HEK293T (cell line): ENCODE measurements around the gene DPY19L3.
"Not testable (repeated sequence)": the region's sequence is repeated elsewhere in the genome, so short reads cannot be mapped to it uniquely, and the experiment has no call there.

Source experiments
- CTCF ChIA-PET: fragments of 350-600 bp; formaldehyde crosslinking; extraction: SDS; loops from one replicate; lab custom pipeline; 2021; ENCODE audit warnings: antibody characterized with exemption, inconsistent platforms; lab: Yijun Ruan, JAX
- POLR2A ChIA-PET: fragments of 350-600 bp; formaldehyde crosslinking; extraction: SDS; loops from one replicate; lab custom pipeline; 2020; ENCODE audit warnings: antibody characterized with exemption, inconsistent platforms; lab: Yijun Ruan, JAX
- DNase-seq: peaks from one replicate; pipeline ENCODE4 v3.0.0; 2012; ENCODE audit warnings: mixed read lengths; ENCODE audit errors: extremely low spot score
- ARNT ChIP-seq: fragments of 450-650 bp; IDR thresholded peaks from 2 replicates; pipeline ENCODE4 v1.6.1; 2017; ENCODE audit warnings: mild to moderate bottlenecking
- BHLHE40 ChIP-seq: fragments of 450-650 bp; IDR thresholded peaks from 2 replicates; pipeline ENCODE4 v1.6.1; 2016; ENCODE audit warnings: mild to moderate bottlenecking, moderate library complexity, borderline replicate concordance
- CTBP1 ChIP-seq: fragments of 450-650 bp; IDR thresholded peaks from 2 replicates; pipeline ENCODE4 v1.6.1; 2016; ENCODE audit warnings: borderline replicate concordance
- ELF4 ChIP-seq: fragments of 450-650 bp; IDR thresholded peaks from 2 replicates; pipeline ENCODE4 v1.6.1; 2017; ENCODE audit warnings: antibody characterized with exemption
- FOXA1 ChIP-seq: fragments of 450-650 bp; IDR thresholded peaks from 2 replicates; pipeline ENCODE4 v1.6.1; 2016; ENCODE audit warnings: mild to moderate bottlenecking
- FOXK2 ChIP-seq: fragments of 450-650 bp; IDR thresholded peaks from 2 replicates; pipeline ENCODE4 v1.6.1; 2016; ENCODE audit warnings: mild to moderate bottlenecking
- FOXM1 ChIP-seq: fragments of 450-650 bp; IDR thresholded peaks from 2 replicates; pipeline ENCODE4 v1.6.1; 2017; ENCODE audit warnings: mild to moderate bottlenecking, borderline replicate concordance
- HDGF ChIP-seq: fragments of 450-650 bp; IDR thresholded peaks from 2 replicates; pipeline ENCODE4 v1.6.1; 2017; ENCODE audit warnings: antibody characterized with exemption, borderline replicate concordance
- L3MBTL2 ChIP-seq: fragments of 450-650 bp; conservative IDR thresholded peaks from 2 replicates; pipeline ENCODE4 v1.6.1; 2016; ENCODE audit warnings: mild to moderate bottlenecking
- LEF1 ChIP-seq: fragments of 450-650 bp; IDR thresholded peaks from 2 replicates; pipeline ENCODE4 v1.6.1; 2017; ENCODE audit warnings: mild to moderate bottlenecking, borderline replicate concordance
- NFRKB ChIP-seq: fragments of 450-650 bp; IDR thresholded peaks from 2 replicates; pipeline ENCODE4 v1.6.1; 2016; ENCODE audit warnings: mild to moderate bottlenecking, moderate library complexity
- PKNOX1 ChIP-seq: fragments of 450-650 bp; IDR thresholded peaks from 2 replicates; pipeline ENCODE4 v1.6.1; 2016
- SP1 ChIP-seq: fragments of 450-650 bp; IDR thresholded peaks from 2 replicates; pipeline ENCODE4 v1.6.1; 2017
- SUZ12 ChIP-seq: fragments of 450-650 bp; IDR thresholded peaks from 2 replicates; pipeline ENCODE4 v1.6.1; 2016; ENCODE audit warnings: mild to moderate bottlenecking
- TARDBP ChIP-seq: fragments of 450-650 bp; IDR thresholded peaks from 2 replicates; pipeline ENCODE4 v1.6.1; 2016
- ZNF384 ChIP-seq: fragments of 450-650 bp; IDR thresholded peaks from 2 replicates; pipeline ENCODE4 v1.6.1; 2016

Gene DPY19L3

GRCh38 chr19:32442650-32443049 is 37.1 kb downstream of the DPY19L3 start:
- TF ChIP-seq FOXM1, result no peak
- TF ChIP-seq HDGF, result no peak
- TF ChIP-seq SUZ12, result no peak
- DNase-seq, result no peak
- CTCF ChIA-PET, result no interaction called here
- POLR2A ChIA-PET, result no interaction called here

- CTCF ChIA-PET, POLR2A ChIA-PET, DNase-seq: not testable (repeated sequence)
Measured at GRCh38 chr19:32447534-32447933, 42.0 kb downstream of the DPY19L3 start.

- CTCF ChIA-PET, result no interaction called here
- TF ChIP-seq FOXM1 (no peak), PKNOX1 (no peak), BHLHE40 (no peak), LEF1 (no peak), ARNT (no peak), TARDBP (no peak), HDGF (no peak)
Measured at GRCh38 chr19:32448026-32448425, 42.5 kb downstream of the DPY19L3 start.

GRCh38 chr19:32450217-32450616 is 44.6 kb downstream of the DPY19L3 start:
- TF ChIP-seq NFRKB, result no peak
- no peak for TF ChIP-seq PKNOX1
- TF ChIP-seq SP1, result no peak
- TF ChIP-seq CTBP1, result no peak
- no peak for TF ChIP-seq TARDBP
- TF ChIP-seq ELF4, result no peak
- TF ChIP-seq FOXK2, result no peak
- TF ChIP-seq SUZ12, result no peak
- TF ChIP-seq BHLHE40, result no peak
- ChIA-PET CTCF (no interaction called here), POLR2A (no interaction called here)
- DNase-seq, result no peak

More at GRCh38 chr19:32448026-32448425, 42.5 kb downstream of the DPY19L3 start:
- POLR2A ChIA-PET, result no interaction called here
- DNase-seq, result no peak

GRCh38 chr19:32453736-32454135 is 48.2 kb downstream of the DPY19L3 start:
- ChIA-PET POLR2A (no interaction called here), CTCF (no interaction called here)
- no peak for DNase-seq
- no peak for TF ChIP-seq NFRKB
- TF ChIP-seq ZNF384, result no peak
- TF ChIP-seq HDGF, result no peak
- TF ChIP-seq ARNT, result no peak
- TF ChIP-seq SUZ12, result no peak
- TF ChIP-seq FOXM1, result no peak
- no peak for TF ChIP-seq CTBP1
- TF ChIP-seq BHLHE40, result no peak
- TF ChIP-seq LEF1, result no peak
- no peak for TF ChIP-seq FOXK2
- no peak for TF ChIP-seq SP1
- TF ChIP-seq PKNOX1, result no peak
- TF ChIP-seq ELF4, result no peak
- TF ChIP-seq FOXA1, result no peak
- TF ChIP-seq TARDBP, result no peak
- TF ChIP-seq L3MBTL2, result no peak

- CTCF ChIA-PET, result no interaction called here
- POLR2A ChIA-PET, result no interaction called here
- TF ChIP-seq FOXK2, result no peak
- no peak for TF ChIP-seq ELF4
- TF ChIP-seq NFRKB, result no peak
- no peak for TF ChIP-seq LEF1
- TF ChIP-seq CTBP1, result no peak
- TF ChIP-seq PKNOX1, result no peak
- TF ChIP-seq FOXM1, result no peak
- TF ChIP-seq SUZ12, result no peak
- no peak for TF ChIP-seq SP1
- no peak for TF ChIP-seq ARNT
- no peak for TF ChIP-seq TARDBP
- no peak for TF ChIP-seq ZNF384
- TF ChIP-seq HDGF, result no peak
- no peak for TF ChIP-seq FOXA1
- no peak for TF ChIP-seq L3MBTL2
- no peak for TF ChIP-seq BHLHE40
- DNase-seq, result no peak
Measured at GRCh38 chr19:32456406-32456805, 50.8 kb downstream of the DPY19L3 start.
